HG02623 (cell line): ENCODE results near the gene SPRING1.
"Not testable (repeated sequence)": the region's sequence is repeated elsewhere in the genome, so short reads cannot be mapped to it uniquely, and the experiment has no call there.

Experiments
- ATAC-seq: cut with Tn5 transposase; IDR thresholded peaks from one replicate; pipeline ENCODE4 v1.9.1; 2021; ENCODE audit warnings: moderate library complexity; ENCODE audit not compliant: unreplicated experiment

The SPRING1 gene, protein sequence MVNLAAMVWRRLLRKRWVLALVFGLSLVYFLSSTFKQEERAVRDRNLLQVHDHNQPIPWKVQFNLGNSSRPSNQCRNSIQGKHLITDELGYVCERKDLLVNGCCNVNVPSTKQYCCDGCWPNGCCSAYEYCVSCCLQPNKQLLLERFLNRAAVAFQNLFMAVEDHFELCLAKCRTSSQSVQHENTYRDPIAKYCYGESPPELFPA

DNA sequence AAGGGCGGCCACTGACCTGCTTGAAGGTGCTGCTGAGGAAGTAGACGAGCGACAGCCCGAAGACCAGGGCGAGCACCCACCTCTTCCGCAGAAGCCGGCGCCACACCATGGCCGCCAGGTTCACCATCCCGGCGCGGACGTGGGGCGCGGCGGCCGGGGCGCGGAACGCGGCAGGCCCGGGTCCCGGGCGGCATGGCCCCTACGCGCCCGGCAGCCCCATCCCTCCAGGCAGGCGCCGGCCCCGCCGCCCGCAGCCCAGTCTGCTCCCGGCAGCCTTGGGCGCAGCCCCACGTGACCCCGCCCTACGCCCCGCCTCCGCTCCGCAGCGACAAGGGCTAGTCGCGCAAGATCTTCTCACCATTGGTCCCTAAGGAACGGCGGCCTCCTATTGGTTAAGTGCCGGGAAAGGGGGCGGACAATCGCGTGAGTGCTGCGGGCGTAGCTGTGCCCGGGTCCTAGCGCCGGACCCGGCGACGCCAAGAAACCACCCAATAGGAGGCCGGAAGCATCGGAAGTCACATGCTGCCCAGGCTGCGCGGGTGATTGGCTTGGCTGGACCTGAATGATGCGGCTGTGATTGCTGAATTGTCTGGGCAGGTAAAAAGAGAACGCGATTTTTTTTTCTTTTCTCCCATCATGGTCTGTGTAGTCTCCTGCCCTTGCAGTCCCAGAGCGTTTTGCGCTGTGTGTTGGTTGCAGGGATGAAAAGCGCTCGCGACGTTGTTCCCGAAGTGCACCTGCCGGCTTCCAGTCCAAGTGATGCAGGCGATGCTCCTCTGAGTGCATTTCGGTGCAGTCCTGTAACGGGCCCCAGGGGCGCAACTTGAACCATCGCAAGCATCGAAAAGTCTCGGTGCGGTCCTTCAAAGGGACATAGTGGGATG is at the start of gene SPRING1, which contains the start of gene RNFT2:
SPRING1 (minus strand) TSS at position 296 of the 884 bp plus-strand sequence; CDS start at position 127, 169 bp downstream.
RNFT2 (plus strand) TSS at position 542 of the 884 bp plus-strand sequence. CDS start 2,183 bp downstream, outside the sequence.
- ATAC-seq, result peak; percentile 97

DNA sequence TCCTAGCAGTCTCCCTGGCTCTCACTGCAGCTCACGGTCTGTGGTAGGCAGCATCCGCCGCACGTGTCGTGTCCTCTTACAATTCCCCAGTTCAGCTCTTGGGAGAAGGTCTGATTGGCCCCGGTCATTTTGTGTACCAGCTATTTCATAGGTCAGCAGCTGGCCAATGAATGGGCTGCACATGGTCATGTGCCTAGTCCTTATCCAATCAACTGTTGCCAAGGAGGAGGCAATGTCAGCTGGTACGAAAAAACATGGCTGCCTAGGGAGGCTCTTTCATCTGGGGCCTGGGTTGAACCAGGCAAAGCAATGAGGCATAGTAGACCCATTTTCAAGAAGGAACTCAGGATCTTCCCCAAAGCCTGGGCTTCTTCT is 46.4 kb upstream of the SPRING1 start:
- ATAC-seq, result no peak

DNA sequence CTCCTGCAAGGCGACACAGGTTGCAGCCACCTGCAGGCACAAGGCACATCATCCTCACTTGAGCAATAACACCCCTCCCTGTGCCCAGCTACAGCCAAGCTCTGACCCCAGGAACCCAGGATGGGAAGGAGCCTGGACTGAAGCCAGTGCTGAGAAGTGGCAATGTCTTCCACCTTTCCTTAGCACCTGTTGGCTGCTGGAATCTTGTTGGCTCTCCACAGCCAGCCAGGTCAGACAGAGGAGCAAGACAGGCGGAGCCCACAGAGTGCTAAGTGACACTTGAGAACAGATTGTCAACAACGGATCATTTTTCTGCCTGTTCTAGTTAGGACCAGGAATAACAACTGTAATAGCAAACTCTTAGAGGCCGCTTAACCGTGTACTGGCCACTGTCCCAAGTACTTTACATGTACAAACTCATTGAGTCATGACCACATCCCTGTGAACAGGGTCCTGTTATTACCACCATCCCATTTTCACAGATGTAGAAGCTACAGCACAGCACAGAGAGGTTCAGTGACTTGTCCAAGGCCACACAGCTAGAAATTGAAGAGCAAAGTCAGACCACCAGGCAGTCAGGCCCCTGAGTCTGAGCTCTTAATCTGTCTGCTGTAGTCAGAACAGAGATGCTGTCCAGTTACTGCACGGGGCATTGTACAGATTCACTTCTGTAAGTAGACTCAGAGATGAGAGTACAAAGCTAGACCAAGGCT is 45.8 kb upstream of the SPRING1 start:
- ATAC-seq, result no peak

GRCh38 chr12:116780942-116781341 is 43.1 kb upstream of the SPRING1 start:
- ATAC-seq, result no peak

DNA sequence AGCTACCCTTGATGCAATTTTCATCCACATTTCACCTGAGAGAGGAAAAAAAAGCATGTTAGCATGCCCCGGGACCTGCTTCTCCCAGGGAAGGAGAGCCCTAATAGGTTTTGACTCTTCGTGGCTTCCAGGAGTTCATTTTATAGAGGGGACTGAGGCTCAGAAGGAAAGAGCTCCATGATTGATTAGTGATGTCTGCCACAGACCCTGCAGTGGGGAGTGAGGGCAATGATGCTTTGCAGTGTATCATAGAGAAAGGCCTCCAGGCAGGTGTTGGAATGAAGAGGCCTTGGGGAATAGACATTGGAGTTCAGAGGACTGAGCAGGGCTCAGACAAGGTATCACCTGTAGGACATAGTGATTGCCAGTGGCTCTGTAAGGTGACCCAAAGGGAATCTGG is 41.7 kb upstream of the SPRING1 start:
- ATAC-seq, result no peak

DNA sequence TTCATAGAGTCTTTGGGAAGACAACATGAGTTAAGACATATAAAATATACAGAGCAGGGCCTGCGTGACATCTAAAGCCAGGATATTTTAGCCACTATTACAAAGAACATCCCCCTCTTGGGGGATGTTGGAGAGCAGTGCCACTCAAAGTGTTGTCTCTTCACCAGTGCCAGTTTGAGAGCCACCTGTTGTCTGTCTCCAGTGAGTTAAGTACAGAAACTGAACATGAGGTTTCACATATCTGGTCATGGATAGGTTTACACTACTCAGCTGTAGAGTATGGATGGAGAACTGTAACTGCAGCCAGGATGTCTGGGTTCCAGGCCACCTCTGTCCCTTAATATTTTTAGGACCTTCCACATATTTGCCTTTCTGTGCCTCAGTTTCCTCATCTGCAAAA is 39.4 kb upstream of the SPRING1 start:
- ATAC-seq, result no peak

DNA sequence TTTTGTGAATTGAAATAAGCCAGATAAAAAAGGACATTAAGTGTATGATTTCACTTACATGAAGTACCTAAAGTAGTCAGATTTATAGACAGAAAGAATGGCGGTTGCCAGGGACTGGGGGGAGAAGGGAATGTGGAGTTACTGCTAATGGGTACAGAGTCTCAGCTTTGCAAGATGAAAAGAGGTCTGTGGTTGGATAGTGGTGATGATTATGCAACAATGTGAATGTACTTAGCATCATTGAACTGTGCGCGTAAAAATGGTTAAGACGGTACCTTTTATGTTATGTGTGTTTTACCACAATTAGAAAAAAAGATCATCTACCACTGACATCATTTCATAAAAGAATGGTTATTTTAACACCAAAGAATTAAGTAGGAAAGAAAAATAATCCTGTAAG is 36.2 kb upstream of the SPRING1 start:
- ATAC-seq, result no peak

DNA sequence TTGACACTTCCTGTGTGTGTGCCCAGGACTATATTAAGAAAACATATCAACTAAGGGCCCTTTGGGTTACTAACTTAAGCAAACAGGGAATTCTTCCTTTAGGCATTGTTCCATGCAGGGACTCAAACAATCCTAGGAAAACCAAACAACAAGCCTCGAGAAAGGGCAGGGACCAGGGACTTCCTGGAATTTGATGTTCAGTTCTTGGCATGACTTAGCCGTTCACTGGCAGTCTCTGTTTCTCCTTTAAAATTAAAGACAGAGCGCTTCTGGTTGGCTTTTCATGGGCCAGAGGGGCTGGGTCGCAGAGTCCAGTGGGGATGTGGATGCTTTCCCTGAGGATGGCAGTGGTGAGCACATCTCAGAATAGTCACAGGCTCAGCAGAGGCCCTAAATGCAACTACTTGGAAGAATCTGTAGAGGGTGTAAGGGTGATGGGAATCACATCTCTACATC is 35.4 kb upstream of the SPRING1 start:
- ATAC-seq, result no peak

DNA sequence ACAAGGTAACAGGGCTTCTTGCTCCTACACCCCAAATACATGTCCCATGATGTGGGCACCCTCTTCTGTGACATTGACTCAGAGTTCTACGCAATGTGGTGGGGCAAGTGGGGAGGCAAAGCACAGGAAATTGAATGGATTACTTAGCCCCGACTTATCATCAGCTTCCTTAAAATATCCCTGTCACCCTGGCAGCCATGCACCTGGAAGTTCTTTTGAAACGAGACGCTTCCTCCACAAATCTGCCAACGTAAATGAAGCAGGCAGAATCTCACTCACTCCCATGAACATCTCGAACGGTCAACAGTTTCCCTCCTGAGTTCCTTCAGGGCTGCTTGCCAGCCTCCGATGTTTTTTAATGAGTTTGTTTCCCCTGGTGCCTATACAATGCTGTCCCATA is 33.8 kb upstream of the SPRING1 start:
- ATAC-seq, result no peak

DNA sequence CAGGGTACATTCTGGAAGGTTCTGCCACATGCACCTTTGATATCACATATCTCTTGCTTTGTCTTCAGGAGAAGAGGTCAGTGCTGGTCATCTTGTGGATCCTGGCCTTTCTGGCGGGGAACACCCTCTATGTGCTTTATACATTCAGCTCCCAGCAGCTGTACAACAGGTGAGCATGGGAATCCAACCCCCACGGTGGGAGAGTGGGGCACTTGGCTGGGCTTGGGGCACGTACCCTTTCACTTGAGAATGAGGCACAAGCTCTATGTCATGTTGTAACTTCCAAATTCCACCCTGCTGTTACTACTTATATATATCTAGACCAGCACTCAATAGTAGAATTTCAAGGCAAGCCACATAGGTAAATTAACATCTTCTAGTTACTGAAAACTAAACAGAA is 28.9 kb upstream of the SPRING1 start:
- ATAC-seq, result no peak

GRCh38 chr12:116766285-116766684 is 28.4 kb upstream of the SPRING1 start:
- ATAC-seq, result no peak

GRCh38 chr12:116765271-116765670 is 27.4 kb upstream of the SPRING1 start:
- no peak for ATAC-seq

- no peak for ATAC-seq
Measured at GRCh38 chr12:116761499-116761898, 23.6 kb upstream of the SPRING1 start.

- no peak for ATAC-seq
Measured at GRCh38 chr12:116760622-116761020, 22.8 kb upstream of the SPRING1 start.

GRCh38 chr12:116759783-116760621 is 22.1 kb upstream of the SPRING1 start:
- no peak for ATAC-seq

DNA sequence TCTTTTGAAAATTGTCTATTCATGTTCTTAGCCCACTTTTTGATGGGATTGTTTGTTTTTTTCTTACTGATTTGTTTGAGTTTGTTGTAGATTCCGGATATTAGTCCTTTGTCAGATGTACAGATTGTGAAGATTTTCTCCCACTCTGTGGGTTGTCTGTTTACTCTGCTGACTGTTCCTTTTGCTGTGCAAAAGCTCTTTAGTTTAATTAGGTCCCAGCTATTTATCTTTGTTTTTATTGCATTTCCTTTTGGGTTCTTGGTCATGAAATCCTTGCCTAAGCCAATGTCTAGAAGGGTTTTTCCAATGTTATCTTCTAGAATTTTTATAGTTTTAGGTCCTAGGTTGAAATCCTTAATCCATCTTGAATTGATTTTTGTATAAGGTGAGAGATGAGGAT is 16.9 kb upstream of the SPRING1 start:
- not testable (repeated sequence) for ATAC-seq

DNA sequence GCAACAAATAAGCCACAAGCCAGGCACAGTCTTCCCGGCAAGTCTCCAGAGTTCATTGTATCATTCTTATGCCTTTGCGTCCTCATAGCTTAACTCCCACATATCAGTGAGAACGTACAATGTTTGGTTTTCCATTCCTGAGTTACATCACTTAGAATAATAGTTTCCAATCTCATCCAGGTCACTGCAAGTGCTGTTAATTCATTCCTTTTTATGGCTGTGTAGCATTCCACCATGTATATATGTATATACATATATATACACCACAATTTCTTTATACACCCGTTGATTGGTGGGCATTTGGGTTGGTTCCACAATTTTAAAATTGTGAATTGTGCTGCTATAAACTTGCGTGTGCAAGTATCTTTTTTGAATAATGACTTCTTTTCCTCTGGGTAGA is 16.2 kb upstream of the SPRING1 start:
- not testable (repeated sequence) for ATAC-seq

DNA sequence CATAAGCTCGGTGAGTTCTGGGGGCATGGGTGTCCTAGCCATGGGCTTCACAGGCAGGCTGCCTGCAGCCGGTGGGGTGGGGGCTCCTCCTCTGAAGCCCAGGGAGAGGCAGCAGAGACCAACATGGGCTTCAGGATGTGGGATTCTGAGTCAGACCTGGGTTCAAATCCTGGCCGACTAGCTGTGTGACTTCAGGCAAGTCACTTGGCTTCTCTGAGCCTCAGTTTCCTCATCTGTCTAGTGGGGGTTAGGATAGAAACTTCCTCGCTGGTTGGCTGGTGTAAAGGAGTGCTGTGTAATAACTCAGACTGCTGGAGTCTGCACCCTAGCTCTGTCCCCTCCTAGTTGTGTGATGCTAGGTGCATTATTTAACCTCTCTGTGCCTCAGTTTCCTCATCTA is 12.4 kb upstream of the SPRING1 start:
- no peak for ATAC-seq

DNA sequence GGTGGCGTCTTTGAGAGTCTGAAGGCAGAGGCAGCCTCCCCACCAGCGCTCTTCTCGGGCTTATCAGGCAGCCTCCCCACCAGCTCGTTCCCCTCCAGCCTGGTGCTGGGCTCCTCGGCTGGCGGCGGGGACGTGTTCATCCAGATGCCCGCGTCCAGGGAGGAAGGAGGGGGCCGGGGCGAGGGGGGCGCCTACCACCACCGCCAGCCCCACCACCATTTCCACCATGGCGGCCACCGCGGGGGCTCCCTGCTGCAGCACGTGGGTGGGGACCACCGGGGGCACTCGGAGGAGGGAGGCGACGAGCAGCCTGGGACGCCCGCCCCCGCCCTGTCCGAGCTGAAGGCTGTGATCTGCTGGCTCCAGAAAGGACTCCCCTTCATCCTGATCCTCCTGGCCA is 12.0 kb upstream of the SPRING1 start:
- ATAC-seq, result no peak

DNA sequence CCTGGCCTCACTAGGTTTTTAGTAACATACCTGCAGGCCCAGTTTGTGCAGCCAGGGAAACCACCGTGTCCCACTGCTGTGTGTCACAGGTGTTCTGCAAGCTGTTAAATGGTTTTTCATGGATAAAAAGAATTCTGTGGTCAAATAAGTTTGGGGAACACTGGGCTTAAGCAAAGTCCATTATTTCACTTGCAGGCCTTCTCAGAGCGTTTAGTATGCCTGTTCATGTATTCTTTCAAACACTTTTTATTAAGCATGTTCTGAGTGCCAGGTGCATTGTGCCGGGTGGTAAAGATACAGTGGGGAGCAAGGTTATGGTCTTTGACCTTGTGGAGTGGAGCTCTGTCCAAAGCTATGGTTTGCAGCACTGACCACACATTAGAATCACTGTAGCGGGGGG is 7.7 kb upstream of the SPRING1 start:
- no peak for ATAC-seq

DNA sequence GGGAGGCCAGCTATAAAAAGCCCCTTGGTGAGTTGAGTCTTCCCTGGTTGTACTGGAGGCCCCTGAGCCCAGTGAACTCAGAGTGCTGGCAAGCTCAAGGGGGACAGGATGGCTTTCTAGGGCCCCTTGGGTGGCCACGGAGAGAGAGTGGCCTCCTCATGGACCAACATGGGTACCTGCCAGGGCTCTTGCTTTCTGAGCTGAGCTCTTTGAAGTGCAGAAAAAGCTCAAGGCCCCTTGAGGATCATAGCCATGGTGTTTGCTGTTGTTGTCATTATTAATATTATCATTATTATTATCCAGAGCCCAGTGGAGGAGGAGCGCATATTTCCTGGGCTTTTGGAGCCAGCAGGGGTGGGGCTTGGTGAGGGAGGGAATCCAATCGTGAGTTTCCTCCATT is 6.9 kb upstream of the SPRING1 start:
- ATAC-seq, result no peak
